GM12874 (cell line): ENCODE data around the gene GCC1.

ENCODE experiments used
- CTCF ChIP-seq: IDR thresholded peaks from 2 replicates; pipeline ENCODE4 v1.5.1; 2011; ENCODE audit warnings: low read depth, mild to moderate bottlenecking, control low read depth, low read length, moderate library complexity; ENCODE audit not compliant: insufficient read depth

GCC1 gene

DNA sequence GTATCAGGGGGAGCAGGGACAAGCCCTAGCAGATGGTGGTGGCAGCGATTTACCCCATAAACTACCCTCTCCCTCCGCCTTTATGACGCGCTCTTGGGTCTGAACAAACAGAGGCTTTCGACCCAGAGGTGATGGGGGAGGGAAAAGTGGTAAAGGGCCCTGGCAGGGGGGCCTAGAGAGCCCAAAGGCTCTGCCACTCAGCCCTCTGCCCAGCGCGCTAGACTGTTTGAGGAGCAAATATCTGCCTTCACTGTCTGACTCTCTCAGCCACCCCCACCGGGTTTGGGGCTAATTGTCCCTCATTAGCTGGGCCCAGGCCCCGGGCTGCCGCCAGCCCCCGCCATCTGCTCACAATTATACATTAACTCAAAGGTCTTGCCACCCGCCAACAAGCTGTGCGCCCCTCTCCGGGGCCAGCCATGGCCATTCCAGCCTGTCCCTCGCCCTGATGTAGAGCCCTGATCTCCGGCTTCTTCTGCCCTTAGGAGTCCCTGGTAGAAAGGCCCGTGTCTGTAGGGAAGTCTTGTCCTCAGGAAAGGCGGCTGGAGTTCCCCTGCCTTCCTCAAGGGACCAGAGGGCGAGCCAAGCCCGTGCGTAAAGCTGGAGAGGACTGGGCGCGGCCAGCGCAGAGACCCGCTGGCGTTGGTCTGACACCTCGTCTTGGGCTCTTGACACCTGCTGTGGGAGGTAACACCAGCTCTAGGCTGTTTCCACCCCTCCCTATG lies 34.4 kb upstream of the GCC1 start:
- TF ChIP-seq CTCF = no peak

DNA sequence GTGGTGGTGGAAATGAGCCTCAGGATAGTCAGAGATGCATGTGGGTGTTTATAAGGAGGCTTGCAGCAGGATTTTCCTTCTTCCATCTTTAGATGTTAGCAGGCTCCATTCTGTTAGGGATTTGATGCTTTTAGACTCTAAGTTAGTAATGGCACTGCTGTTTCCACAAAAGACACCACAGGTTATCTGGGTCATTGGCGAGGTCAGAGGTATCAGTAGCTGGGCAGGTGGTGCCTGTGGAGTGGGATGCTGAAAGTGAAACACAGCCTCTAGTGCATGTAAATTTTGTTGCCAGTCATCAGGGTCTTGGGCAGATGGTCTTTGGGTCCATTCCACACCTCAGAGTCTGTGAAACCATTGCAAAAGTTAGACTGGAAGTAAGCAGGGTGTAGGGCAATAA lies 33.4 kb upstream of the GCC1 start:
- no peak for TF ChIP-seq CTCF

- no peak for TF ChIP-seq CTCF
These were observed 32.6 kb upstream of the GCC1 start, which contains the start of gene PAX4 for GRCh38 chr7:127618042-127618441. Gene PAX4, minus strand, starts transcription at chr7:127618142. Its CDS starts 2,214 bp downstream, at chr7:127615928.

DNA sequence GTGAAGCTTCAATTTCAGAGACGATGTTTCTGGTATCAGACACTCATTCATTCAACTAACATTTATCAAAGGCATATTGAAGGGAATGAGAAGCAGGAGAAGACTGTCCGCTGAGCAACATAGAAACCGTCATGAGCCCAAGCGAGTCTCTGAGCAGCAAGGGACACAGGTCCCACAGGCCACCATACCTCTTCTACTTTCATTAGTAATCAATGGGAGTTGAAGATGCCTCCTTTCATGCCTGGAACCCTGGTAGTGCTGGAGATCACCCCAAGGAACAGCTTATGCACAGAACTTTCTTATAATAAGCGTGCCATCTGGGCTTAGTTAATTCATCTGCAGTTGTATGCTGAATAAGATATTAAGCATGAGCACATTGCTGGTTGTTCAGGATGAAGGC lies 31.3 kb upstream of the GCC1 start:
- no peak for TF ChIP-seq CTCF

- no peak for TF ChIP-seq CTCF
These were observed 26.9 kb upstream of the GCC1 start for GRCh38 chr7:127612263-127612662.

DNA sequence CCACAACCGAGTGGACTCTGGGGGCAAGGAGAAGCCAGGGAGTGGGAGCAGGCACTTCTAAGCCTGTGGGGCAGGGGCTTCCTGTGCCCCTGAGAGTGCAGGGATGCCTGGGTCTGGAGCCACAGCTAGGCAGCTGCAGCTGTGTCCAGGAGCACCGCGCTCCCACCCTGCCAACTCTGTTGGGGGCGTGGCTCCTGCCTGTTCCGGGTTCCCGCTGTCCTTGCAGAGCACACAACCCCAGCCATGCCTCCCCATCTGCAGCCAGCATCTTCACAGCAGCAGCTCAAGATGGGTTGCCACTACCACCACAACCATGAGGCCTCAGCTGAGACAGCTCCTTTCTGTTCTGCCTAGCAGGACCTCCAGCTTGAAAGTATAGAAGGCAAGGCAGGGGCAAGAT lies 23.9 kb upstream of the GCC1 start:
- TF ChIP-seq CTCF = no peak

DNA sequence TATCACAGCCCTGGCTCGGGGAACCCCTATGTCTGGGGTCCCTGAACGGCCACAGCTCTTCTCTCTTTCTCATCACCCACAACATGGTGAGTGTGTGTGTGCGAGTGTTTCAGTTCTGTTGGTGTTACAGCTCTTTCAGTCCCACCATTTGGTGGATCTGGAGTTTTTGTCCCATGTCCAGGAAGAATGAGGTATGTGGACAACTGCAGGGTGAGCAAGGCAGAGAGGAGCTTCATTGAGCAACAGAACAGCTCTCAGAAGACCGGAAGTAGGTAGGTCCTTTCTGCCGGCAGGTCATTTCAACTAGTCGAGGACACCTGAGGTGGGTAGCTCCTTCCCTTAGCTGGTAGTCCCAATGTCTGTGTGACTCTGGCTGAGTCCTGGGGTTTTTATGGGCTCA lies 23.1 kb upstream of the GCC1 start:
- no peak for TF ChIP-seq CTCF
